Subcutaneous abdominal adipose tissue (tissue), 5 donors: ENCODE data around the gene ATM.

Experiments
- H3K27ac ChIP-seq: one replicate; pipeline ENCODE4 v1.7.0; 2013; ENCODE audit warnings: low read depth, mild to moderate bottlenecking, inconsistent platforms, low read length, moderate library complexity
- H3K27me3 ChIP-seq, 5 donors: one replicate each; pipeline ENCODE4 v1.7.0; 2013; ENCODE audit warnings: low read length in 5 of 5, inconsistent platforms in 1 of 5; ENCODE audit not compliant: control insufficient read depth in 5 of 5, insufficient read depth in 4 of 5
- H3K36me3 ChIP-seq, 5 donors: one replicate each; pipeline ENCODE4 v1.7.0; 2013; ENCODE audit warnings: low read length in 5 of 5; ENCODE audit not compliant: control insufficient read depth in 5 of 5, insufficient read depth in 5 of 5
- H3K4me1 ChIP-seq, 5 donors: one replicate each; pipeline ENCODE4 v1.7.0; 2013; ENCODE audit warnings: low read length in 5 of 5, mild to moderate bottlenecking in 3 of 5, moderate library complexity in 1 of 5; ENCODE audit not compliant: control insufficient read depth in 5 of 5, insufficient read depth in 5 of 5
- H3K4me3 ChIP-seq, 5 donors: one replicate each; pipeline ENCODE4 v1.7.0; 2013; ENCODE audit warnings: low read length in 5 of 5, low read depth in 1 of 5
- H3K9ac ChIP-seq, 5 donors: one replicate each; pipeline ENCODE4 v1.7.0; 2013; ENCODE audit warnings: low read length in 5 of 5, mild to moderate bottlenecking in 4 of 5, moderate library complexity in 3 of 5
- H3K9me3 ChIP-seq, 5 donors: one replicate each; pipeline ENCODE4 v1.7.0; 2013; ENCODE audit warnings: low read length in 5 of 5; ENCODE audit not compliant: control insufficient read depth in 5 of 5
- donor health status: healthy.
- donor health status: healthy.
- donor health status: healthy.
- donor health status: healthy.
- donor health status: healthy.

Gene ATM

DNA sequence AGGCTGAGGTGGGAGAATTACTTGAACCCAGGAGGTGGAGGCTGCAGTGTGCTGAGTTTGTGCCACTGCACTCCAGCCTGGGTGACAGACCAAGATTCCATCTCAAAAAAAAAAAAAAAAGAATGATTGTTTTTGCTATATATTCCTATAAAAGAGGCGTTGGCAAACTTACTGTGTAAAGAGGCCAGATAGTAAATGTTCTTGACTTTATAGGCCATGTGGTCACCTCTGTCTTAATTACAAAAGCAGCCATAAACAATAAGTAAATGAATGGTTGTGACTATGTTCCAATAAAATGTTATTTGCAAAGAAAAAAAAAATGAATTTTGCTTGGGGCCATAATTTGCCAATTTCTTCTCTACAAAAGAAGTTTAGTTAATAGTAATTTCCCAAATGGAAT, 12.3 kb downstream of the ATM start:
- peaks cover 0 to 14% (median 0%) of the 10 kb centered on the region in 5 donors for H3K4me1 ChIP-seq
- H3K9ac ChIP-seq, result no peak overlapping the region
- no peaks in the 10 kb centered on the region for H3K9me3 ChIP-seq
- no peak overlapping the region for H3K4me3 ChIP-seq
- H3K27ac ChIP-seq, result no peak overlapping the region
- no peaks in the 10 kb centered on the region for H3K27me3 ChIP-seq
- H3K36me3 ChIP-seq, result peaks cover 12 to 46% (median 33%) of the 10 kb centered on the region in 5 donors

DNA sequence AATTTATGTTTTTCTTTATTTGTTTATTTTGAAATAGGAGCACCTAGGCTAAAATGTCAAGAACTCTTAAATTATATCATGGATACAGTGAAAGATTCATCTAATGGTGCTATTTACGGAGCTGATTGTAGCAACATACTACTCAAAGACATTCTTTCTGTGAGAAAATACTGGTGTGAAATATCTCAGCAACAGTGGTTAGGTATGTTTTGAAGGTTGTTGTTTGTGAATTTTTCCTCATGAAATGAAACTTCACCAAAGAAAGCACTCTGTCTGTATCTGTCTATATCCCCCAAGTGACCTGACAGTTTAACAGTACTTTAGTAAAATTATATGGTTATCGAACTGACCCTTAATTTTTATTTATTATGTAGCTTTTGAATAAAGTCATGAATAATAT, 12.8 kb downstream of the ATM start:
- H3K36me3 ChIP-seq, result peaks cover 12 to 45% (median 32%) of the 10 kb centered on the region in 5 donors
- H3K27me3 ChIP-seq, result no peaks in the 10 kb centered on the region
- H3K9ac ChIP-seq, result no peak overlapping the region
- H3K9me3 ChIP-seq, result no peaks in the 10 kb centered on the region
- H3K27ac ChIP-seq, result no peak overlapping the region
- H3K4me1 ChIP-seq, result peaks cover 0 to 14% (median 0%) of the 10 kb centered on the region in 5 donors
- no peak overlapping the region for H3K4me3 ChIP-seq

DNA sequence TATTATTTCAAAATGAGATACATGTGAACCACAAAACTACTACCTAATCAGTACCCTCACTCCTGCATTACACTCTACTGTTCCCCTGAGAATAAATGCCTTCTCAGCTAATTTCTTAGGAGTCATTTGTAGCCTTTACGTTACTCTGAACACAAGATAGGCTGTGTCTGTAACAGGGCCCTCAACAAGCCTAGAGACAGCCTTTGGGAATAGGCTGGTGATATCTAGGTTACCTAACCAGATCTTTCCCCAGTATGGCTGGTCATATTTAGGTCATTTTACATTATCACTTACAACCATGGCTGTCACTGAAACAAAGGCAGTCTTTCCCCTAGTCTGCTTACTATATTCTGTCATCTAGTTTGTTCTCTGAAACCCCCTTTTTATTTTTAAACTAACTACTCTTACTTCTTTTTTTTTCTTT, 14.2 kb downstream of the ATM start:
- Histone ChIP-seq H3K9me3 (no peaks in the 10 kb centered on the region), H3K4me1 (peaks cover 0 to 14% (median 0%) of the 10 kb centered on the region in 5 donors), H3K27me3 (no peaks in the 10 kb centered on the region), H3K27ac (no peak overlapping the region), H3K4me3 (no peak overlapping the region), H3K9ac (peak overlapping the region in 1 of 5 donors; percentile 42), H3K36me3 (peaks cover 9 to 41% (median 32%) of the 10 kb centered on the region in 5 donors)

DNA sequence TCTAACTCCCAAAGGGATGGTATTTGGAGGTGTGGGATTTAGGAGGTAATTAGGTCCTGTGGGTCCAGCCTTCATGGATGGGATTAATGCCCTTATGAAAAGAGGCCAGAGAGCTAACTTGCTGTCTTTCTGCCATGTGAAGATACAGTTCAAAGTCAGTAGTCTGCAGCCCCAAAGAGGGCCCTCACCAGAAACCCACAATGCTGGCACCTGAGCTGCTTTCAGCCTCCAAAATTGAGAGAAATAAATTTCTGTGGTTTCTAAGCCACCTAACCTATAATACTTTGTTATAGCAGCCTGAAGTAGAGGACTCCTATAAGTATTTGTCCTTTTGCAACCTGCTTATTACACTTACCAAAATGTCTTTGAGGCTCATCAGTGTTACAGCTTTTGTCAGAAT, 16.2 kb downstream of the ATM start:
- H3K27me3 ChIP-seq, result no peaks in the 10 kb centered on the region
- no peaks in the 10 kb centered on the region for H3K9me3 ChIP-seq
- H3K36me3 ChIP-seq, result peaks cover 9 to 40% (median 35%) of the 10 kb centered on the region in 5 donors
- H3K4me1 ChIP-seq, result peaks cover 0 to 14% (median 0%) of the 10 kb centered on the region in 5 donors
- H3K9ac ChIP-seq, result no peak overlapping the region
- no peak overlapping the region for H3K4me3 ChIP-seq
- no peak overlapping the region for H3K27ac ChIP-seq

DNA sequence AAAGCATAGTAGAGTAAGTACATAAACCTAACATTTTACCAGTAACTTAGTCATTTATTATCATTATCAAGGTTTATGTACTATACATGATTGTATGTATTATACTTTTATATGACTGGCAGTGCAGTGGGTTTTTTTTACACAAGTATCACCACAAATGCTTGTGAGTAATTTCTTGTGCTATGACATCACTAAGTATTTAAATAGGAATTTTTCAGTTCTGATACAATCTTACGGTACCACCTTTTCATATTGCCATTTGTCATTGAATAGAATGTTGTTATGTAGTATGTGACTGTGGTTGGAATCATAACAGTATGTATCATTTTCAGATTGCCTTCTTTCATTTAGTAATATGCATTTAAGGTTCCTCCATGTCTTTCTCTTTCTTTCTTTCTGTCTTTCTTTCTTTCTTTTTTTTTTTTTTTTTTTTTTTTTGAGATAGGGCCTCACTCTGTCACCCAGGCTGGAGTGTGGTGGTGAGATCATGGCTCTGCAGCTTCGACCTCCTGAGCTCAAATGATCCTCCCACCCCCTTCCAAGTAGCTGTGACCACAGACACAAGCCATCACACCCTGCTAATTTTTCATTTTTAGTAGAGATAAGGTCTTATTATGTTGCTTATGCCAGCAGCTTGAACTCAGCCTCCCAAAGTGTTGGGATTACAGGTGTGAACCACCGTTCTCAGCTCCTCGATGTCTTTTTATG, 18.6 kb downstream of the ATM start:
- no peak overlapping the region for H3K9ac ChIP-seq
- H3K27me3 ChIP-seq, result no peaks in the 10 kb centered on the region
- no peaks in the 10 kb centered on the region for H3K9me3 ChIP-seq
- no peak overlapping the region for H3K4me3 ChIP-seq
- H3K4me1 ChIP-seq, result peaks cover 0 to 7% (median 0%) of the 10 kb centered on the region in 5 donors
- H3K36me3 ChIP-seq, result peaks cover 8 to 38% (median 28%) of the 10 kb centered on the region in 5 donors
- H3K27ac ChIP-seq, result no peak overlapping the region

DNA sequence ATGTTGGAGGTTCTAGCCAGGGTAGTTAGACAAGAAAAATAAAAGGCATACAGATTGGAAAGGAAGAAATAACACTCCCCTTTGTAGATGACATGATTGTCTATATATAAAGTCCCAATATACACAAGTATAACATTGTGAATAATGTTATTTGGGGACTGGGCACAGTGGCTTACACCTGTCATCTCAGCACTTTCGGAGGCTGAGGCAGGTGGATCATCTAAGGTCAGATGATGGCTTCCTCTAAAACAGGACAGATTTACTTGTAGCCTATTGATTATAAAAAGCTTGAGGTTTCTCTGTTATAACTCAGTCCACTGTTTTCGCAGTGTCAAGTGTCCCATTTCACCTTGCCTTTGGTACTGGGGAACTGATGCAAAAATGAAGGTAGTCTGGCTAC, 19.6 kb downstream of the ATM start:
- Histone ChIP-seq H3K27me3 (no peaks in the 10 kb centered on the region), H3K4me3 (no peak overlapping the region), H3K27ac (no peak overlapping the region), H3K36me3 (peaks cover 10 to 32% (median 26%) of the 10 kb centered on the region in 5 donors), H3K4me1 (no peaks in the 10 kb centered on the region), H3K9ac (no peak overlapping the region), H3K9me3 (no peaks in the 10 kb centered on the region)

DNA sequence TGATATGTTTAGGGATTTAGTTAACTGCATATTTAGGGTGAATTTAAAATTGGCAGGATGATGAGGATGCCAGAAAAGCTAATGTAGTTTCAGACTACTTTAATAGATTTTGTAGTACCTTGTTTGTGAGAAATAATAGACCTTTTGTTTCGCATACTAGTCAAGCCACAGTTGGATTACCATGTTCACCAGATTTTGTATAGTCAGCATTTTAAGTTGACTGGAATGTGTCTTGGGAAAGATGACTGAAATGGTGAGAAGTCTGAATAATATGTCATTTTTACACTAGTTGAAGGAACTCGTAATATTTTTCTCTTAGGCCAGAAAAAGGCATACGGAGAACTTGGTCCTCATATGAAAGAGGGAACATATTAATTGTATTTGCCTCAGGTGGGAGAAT, 23.4 kb downstream of the ATM start:
- H3K27ac ChIP-seq, result no peak overlapping the region
- H3K4me3 ChIP-seq, result no peak overlapping the region
- H3K9me3 ChIP-seq, result no peaks in the 10 kb centered on the region
- peaks cover 16 to 42% (median 30%) of the 10 kb centered on the region in 5 donors for H3K36me3 ChIP-seq
- H3K9ac ChIP-seq, result no peak overlapping the region
- no peaks in the 10 kb centered on the region for H3K27me3 ChIP-seq
- no peaks in the 10 kb centered on the region for H3K4me1 ChIP-seq

DNA sequence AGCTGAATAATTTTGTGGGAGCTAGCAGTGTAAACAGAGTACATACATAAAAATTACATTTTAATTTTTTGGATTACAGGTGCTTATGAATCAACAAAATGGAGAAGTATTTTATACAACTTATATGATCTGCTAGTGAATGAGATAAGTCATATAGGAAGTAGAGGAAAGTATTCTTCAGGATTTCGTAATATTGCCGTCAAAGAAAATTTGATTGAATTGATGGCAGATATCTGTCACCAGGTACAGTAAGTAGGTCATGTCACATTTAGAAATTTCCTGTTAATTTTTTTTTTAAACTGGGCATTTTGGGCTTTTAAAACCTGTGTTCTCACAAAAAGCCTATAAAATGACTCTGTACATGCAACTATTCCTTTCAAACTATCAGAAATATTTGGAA, 24.0 kb downstream of the ATM start:
- no peak overlapping the region for H3K9ac ChIP-seq
- peaks cover 20 to 48% (median 33%) of the 10 kb centered on the region in 5 donors for H3K36me3 ChIP-seq
- no peak overlapping the region for H3K4me3 ChIP-seq
- no peak overlapping the region for H3K27ac ChIP-seq
- H3K27me3 ChIP-seq, result no peaks in the 10 kb centered on the region
- no peaks in the 10 kb centered on the region for H3K4me1 ChIP-seq
- no peaks in the 10 kb centered on the region for H3K9me3 ChIP-seq

DNA sequence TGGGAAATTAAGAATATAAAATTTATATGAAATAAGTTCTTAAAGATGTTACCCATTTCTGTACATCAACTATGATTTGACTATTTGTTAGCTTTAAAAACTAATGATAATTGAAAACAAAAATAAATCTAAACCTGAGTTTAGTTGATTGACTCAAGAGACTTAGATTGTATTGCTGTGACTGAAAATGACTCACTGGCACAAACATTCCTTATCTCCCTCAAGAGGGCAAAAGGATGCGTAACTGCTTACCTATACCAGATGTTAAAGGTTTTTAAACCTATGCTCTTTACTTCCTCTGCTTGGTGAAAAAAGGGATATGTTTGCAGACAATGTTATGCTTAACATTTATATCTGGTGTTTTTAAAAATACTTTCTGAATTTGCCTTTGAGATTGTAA, 30.3 kb downstream of the ATM start:
- H3K36me3 ChIP-seq, result peaks cover 38 to 72% (median 61%) of the 10 kb centered on the region in 5 donors
- H3K9ac ChIP-seq, result no peak overlapping the region
- no peak overlapping the region for H3K4me3 ChIP-seq
- no peaks in the 10 kb centered on the region for H3K4me1 ChIP-seq
- no peaks in the 10 kb centered on the region for H3K9me3 ChIP-seq
- H3K27ac ChIP-seq, result no peak overlapping the region
- H3K27me3 ChIP-seq, result no peaks in the 10 kb centered on the region

DNA sequence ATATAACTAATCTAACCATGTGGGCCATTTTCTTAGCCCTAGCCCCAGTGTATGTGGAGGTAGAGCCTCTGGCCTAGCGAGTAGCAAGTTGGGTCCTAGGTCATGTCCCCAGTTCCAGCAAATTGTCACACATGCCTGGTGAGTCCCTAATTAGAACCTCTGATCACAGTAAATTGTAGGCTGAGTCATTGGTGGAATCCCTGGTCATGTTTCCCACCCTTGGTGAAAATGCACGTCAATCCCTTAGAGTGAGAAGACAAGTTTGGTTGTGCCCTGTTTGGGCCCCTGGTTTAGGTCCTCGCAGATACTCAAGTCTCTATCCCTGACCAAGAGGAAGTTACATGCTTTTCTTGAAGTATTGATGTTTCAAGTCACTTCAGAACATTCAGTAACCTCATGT, 46.7 kb downstream of the ATM start:
- Histone ChIP-seq H3K4me1 (peaks cover 0 to 4% (median 0%) of the 10 kb centered on the region in 5 donors), H3K27me3 (no peaks in the 10 kb centered on the region), H3K4me3 (no peak overlapping the region), H3K36me3 (peaks cover 19 to 41% (median 25%) of the 10 kb centered on the region in 5 donors), H3K9me3 (no peaks in the 10 kb centered on the region), H3K9ac (no peak overlapping the region), H3K27ac (no peak overlapping the region)
